ENCODE measurements around the gene SLC43A3.

The SLC43A3 gene

DNA sequence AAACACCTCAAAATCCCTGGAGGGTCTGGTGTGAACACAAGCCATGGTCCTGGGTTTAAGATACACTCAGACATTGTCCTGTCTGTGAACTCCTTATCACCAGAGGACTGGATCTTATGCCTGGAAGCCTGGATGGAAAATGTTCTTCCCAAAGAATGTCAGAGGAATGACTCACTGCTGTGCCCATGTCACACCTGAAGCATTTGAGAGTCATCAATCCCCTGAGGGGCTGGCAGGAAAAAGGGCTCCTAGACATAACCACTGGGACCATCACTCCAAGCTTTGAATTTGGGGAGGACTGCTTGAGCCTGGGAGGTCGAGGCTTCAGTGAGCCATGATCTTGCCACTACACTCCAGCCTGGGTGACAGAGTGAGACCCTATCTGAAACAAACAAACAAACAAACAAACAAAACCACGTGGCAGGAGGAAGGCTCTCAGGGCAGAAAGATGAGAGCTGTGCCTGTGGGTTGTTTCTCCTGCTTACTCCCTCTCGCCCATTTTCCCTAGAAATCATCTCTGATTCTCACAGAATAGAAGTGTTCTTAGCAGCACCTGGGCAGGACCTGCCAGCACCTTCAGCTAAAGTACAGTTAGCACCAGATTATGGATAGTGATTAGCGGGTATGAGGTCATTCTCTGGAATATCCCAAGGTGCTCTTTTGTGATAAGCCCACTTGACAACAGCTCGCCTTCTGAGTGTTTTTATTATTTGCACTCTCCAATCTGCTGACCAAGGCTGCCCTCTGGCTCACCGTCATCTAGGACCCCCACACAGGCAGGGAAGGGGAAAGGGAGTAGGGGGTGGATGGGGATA is 24.5 kb downstream of the SLC43A3 start:
- no peak for DNase-seq (ENCODE audit: low read depth in 1 of 2, low spot score in 1 of 2)
- TF ChIP-seq, protein P1, sequence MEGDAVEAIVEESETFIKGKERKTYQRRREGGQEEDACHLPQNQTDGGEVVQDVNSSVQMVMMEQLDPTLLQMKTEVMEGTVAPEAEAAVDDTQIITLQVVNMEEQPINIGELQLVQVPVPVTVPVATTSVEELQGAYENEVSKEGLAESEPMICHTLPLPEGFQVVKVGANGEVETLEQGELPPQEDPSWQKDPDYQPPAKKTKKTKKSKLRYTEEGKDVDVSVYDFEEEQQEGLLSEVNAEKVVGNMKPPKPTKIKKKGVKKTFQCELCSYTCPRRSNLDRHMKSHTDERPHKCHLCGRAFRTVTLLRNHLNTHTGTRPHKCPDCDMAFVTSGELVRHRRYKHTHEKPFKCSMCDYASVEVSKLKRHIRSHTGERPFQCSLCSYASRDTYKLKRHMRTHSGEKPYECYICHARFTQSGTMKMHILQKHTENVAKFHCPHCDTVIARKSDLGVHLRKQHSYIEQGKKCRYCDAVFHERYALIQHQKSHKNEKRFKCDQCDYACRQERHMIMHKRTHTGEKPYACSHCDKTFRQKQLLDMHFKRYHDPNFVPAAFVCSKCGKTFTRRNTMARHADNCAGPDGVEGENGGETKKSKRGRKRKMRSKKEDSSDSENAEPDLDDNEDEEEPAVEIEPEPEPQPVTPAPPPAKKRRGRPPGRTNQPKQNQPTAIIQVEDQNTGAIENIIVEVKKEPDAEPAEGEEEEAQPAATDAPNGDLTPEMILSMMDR (IDR thresholded peaks at IDR 0.05; ENCODE audit: insufficient read depth, low read length): no peak
- TF ChIP-seq POLR2AphosphoS5 (IDR thresholded peaks at IDR 0.05; ENCODE audit: low read depth) (peak; percentile 38), GABPA (IDR thresholded peaks at IDR 0.05; ENCODE audit: low read depth) (no peak), SPI1 (IDR thresholded peaks at IDR 0.05; ENCODE audit: borderline replicate concordance, low read depth) (no peak)
- H3K27ac ChIP-seq (replicated peaks): peak overlapping the region; percentile 33
- no peaks in the 10 kb centered on the region for H3K27me3 ChIP-seq (ENCODE audit: insufficient read depth, poor library complexity, severe bottlenecking)
- H3K4me3 ChIP-seq (replicated peaks; ENCODE audit: insufficient read depth, low read length): no peak overlapping the region

DNA sequence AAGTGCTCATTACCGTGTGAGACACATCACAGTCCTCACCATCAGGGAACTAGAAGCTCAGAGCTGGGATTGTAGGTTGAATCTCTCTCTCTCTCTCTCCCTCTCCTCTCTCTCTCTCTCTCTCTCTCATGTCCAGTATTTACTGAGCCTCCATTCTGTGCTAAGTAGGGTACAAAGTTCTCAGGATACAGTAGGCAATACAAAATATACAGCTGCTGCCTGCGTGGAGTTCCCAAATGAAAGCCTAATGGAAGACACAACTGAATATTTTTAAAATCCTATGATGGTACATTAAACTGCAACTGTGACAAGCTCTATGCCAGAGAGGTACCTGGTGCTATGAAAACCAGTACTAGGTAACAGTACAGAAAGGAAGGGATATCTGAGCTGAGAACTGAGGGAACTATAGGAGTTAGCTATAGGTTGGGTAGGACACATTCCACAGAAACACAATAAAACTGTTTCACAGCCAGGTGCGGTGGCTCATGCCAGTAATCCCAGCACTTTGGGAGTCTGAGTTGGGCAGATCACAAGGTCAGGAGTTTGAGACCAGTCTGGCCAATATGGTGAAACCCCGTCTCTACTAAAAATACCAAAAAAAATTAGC is 26.8 kb downstream of the SLC43A3 start:
- Histone ChIP-seq H3K27me3 (ENCODE audit: insufficient read depth, poor library complexity, severe bottlenecking) (no peaks in the 10 kb centered on the region), H3K4me3 (replicated peaks; ENCODE audit: insufficient read depth, low read length) (no peak overlapping the region), H3K27ac (replicated peaks) (peak overlapping the region; percentile 86)
- TF ChIP-seq POLR2AphosphoS5 (IDR thresholded peaks at IDR 0.05; ENCODE audit: low read depth) (no peak), SPI1 (IDR thresholded peaks at IDR 0.05; ENCODE audit: borderline replicate concordance, low read depth) (no peak), GABPA (IDR thresholded peaks at IDR 0.05; ENCODE audit: low read depth) (no peak)
- TF ChIP-seq, protein P1 (IDR thresholded peaks at IDR 0.05; ENCODE audit: insufficient read depth, low read length): no peak
- TF ChIP-seq, protein P2, sequence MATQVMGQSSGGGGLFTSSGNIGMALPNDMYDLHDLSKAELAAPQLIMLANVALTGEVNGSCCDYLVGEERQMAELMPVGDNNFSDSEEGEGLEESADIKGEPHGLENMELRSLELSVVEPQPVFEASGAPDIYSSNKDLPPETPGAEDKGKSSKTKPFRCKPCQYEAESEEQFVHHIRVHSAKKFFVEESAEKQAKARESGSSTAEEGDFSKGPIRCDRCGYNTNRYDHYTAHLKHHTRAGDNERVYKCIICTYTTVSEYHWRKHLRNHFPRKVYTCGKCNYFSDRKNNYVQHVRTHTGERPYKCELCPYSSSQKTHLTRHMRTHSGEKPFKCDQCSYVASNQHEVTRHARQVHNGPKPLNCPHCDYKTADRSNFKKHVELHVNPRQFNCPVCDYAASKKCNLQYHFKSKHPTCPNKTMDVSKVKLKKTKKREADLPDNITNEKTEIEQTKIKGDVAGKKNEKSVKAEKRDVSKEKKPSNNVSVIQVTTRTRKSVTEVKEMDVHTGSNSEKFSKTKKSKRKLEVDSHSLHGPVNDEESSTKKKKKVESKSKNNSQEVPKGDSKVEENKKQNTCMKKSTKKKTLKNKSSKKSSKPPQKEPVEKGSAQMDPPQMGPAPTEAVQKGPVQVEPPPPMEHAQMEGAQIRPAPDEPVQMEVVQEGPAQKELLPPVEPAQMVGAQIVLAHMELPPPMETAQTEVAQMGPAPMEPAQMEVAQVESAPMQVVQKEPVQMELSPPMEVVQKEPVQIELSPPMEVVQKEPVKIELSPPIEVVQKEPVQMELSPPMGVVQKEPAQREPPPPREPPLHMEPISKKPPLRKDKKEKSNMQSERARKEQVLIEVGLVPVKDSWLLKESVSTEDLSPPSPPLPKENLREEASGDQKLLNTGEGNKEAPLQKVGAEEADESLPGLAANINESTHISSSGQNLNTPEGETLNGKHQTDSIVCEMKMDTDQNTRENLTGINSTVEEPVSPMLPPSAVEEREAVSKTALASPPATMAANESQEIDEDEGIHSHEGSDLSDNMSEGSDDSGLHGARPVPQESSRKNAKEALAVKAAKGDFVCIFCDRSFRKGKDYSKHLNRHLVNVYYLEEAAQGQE (IDR thresholded peaks at IDR 0.05; ENCODE audit: insufficient replicate concordance, low read depth): no peak
- DNase-seq (ENCODE audit: low read depth in 1 of 2, low spot score in 1 of 2): no peak

DNA sequence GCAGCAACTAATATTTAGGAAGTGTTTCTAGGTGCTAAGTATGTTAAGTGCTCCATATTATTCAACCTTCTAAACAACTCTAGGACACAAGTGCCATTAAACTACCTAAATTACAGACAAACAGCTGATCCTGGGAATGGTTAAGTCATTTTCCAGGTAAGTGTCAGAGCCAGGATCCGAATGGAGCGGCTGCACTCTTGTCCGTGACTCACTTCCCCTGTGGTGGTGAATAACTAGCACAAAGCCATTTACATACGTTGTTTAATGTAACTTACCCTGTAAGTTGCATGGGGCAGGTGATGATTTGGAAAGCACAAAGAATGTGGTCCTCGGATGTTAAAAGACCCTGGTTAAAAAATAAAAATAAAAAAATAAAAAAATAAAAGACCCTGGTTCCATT is 27.7 kb downstream of the SLC43A3 start:
- TF ChIP-seq SPI1 (IDR thresholded peaks at IDR 0.05; ENCODE audit: borderline replicate concordance, low read depth): no peak
- TF ChIP-seq, protein P1 (IDR thresholded peaks at IDR 0.05; ENCODE audit: insufficient read depth, low read length): no peak
- TF ChIP-seq, protein P2 (IDR thresholded peaks at IDR 0.05; ENCODE audit: insufficient replicate concordance, low read depth): no peak
- TF ChIP-seq GABPA (IDR thresholded peaks at IDR 0.05; ENCODE audit: low read depth): no peak
- DNase-seq (ENCODE audit: low read depth in 1 of 2, low spot score in 1 of 2): no peak
- peak overlapping the region; percentile 86 for H3K27ac ChIP-seq (replicated peaks)
- H3K4me3 ChIP-seq (replicated peaks; ENCODE audit: insufficient read depth, low read length): no peak overlapping the region
- no peaks in the 10 kb centered on the region for H3K27me3 ChIP-seq (ENCODE audit: insufficient read depth, poor library complexity, severe bottlenecking)
